Stimulated activated naive CD4-positive, alpha-beta T cell treated with Interleukin-2 at 50 U/mL for 16 hours (primary cell): ENCODE results near the gene DPEP2.
"Not testable (repeated sequence)": the region's sequence is repeated elsewhere in the genome, so short reads cannot be mapped to it uniquely, and the experiment has no call there.

Source experiments
- DNase-seq: peaks from one replicate; lab custom pipeline; 2025; lab: John Stamatoyannopoulos, UW

The DPEP2 gene

DNA sequence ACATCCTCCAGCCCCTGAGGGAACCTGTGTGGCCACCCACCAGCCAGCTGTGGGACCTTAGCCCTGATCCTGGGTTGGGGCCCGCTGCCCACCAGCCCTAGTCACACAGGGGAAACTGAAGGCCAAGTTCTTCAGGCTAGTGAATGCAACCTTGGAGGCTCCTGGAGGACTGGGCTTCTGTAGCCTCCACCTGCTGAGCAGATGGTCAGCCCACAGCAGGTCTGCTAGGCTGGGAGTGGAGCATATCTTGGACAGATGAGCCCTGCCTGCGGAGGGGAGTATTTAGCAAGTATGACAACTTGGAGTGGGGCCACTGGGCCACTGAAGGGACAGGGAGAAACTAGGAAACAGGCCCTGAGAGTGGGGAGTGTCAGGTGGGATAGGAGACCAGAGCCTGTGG is 23.1 kb downstream of the DPEP2 start:
- DNase-seq, result no peak

DNA sequence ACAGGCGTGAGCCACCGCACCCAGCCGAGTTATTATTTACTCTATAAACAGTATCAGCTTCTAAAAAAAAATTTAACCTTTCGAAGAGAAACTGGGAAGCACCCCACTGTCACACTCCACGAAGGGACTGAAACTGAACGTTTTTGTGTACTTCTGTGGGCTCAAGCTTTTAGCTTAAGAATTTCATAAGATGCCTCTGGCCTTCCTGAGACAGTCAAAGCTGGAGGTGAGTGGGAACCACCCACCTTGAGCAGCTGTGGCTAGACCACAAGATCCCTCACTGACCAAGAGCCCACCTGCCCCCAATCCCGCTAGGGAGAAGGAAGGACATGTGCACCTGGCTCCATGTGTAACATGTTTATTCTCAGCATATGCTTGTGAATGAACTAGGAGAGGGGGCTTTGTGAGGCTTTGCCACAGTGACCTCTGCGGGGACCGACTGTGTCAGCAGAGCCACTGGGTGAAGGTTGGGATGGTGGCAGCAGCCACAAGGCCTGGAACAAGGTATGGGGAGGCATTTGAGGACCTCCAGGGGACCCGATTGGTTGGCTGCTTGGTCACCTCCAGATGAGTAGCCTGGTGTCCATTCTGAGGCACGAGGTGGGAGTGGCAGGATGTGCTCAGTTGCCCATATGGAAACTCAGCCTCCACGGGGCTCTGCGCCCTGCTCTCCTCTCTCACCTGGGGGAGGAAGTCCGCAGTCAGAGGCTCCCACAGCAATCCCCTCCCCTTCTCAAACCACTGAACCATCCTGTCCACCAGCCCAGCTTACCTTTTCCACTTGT is 23.8 kb downstream of the DPEP2 start:
- DNase-seq, result no peak

DNA sequence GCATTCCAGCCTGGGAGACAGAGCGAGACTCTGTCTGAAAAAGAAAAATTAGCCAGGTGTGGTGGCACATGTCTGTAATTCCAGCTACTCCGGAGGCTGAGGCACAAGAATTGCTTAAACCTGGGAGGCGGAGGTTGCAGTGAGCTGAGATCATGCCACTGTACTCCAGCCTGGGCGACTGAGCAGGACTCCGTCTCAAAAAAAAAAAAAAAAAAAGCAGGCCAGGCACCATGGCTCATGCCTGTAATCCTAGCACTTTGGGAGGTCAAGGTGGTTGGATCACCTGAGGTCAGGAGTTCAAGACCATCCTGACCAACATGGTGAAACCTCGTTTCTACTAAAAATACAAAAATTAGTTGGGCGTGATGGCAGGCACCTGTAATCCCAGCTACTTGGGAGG is 27.0 kb downstream of the DPEP2 start:
- DNase-seq, result not testable (repeated sequence)

DNA sequence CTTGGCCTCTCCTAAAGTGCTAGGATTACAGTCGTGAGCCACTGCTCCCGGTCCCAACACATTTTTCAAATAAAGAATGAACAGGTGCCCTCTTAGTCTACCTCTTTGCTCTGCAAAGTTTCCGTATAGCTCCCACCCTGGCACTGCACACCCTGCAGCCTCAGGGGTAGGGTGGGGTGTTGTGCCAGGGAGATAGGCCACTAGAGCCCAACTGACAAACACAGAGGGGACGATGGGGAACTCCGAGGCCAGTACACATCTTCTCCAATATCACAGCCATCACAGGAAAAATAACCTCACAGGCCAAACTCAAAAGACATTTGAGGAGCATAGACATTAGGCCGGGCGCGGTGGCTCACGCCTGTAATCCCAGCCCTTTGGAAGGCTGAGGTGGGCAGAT is 28.2 kb downstream of the DPEP2 start:
- DNase-seq, result no peak

DNA sequence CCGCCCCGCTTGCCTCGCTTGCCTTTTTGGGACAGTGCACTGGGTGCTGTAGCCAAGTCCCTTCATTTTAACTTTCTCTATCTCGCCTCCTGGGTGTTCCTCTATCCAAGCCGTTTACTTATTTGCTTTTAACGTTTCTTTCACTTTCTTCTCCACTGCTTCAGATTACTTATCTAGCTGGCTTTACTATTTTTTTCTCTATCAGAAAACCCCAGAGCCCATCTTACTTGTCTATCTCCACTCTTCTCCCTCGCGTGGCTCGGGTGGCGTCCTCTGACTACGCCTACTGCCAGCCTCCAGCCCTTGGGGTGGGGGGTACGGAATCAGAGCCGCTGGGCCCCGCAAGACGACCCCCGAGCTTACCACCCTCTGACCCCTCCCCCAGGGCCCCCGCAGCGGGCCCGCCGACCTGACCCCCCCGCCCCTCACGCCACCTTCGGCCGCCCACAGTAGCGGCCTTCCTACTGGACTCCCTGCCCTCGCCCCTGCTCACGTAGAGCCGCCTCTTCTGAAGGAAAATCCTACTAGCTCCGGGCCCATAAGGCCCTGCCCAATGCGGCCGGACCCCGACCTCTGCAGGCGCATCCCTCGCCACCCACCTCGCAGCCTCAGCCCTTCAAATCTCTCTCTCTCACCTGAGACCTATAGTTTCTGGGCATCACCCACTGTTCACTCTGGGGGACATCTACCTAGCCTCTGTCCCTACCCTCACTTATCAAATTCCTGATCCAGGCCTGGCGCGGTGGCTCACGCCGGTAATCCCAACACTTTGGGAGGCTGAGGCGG is 29.8 kb downstream of the DPEP2 start:
- peak; percentile 20 for DNase-seq

DNA sequence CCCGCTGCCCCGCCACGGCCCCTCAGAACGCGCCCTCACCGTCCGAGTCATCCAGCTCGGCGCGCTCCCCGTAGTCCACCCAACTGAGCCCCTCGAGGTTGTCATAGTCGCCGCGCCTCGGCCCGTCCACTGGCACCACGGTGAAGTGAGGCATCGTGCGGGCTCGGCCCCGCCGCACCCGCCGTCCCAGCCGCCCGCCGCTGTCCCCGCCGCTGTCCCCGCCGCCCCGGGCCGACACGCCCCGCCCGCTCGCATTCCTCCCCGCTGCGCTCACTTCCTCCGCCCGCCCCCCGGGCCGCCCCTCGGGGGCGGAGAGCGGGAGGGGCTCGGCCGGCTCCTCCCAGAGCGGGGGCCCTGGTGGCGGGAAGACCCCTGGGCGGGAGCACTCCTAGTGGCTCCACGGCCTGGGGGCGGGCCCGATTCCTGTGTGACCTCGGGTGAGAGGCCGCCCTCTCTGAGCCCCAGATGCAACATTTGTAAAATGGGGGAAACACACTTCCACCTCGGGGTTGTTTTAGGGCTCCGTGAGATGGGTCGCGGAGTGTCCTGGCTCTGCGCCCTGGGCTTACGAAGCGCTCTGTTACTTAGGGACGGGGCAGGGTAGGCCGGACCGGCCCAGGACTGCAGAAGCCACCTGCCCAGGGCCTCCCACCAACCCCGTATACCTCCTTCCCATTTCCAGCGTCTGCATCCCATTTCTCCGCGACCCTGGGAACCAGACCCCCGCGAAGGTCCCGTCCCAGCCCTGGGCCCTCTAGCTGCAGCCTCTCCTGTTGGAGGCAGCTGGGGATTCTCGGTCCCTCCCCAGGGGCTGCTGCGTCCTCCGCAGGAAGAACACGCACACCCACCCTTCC is 30.7 kb downstream of the DPEP2 start, which contains the start of gene SLC12A4:
Gene SLC12A4 (minus strand): TSS at position 238 of the 854 bp plus-strand sequence. CDS start 84 bp downstream, at position 154.
- peak; percentile 80 for DNase-seq

DNA sequence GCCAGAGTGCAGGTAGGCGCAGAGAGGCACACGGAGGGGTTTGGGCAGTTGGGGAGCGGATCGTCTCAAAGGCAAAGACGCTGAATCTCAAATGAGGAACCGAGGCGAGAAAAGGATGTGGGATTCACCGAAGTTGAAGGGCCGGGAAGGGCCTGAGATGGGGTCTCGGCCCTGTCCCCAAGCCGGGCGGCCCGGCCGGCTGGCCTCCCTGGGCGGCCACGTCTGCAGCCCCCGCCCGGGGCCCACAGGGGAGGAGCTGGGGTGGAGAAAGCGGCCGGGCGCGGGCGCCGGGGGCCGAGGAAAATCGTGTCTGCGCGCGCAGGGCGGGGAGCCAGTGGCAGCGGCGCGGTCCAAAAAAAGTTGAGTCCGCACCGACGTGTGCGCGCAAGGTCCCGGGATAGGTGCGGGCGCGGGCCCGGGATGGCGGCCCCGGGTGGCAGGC is 31.3 kb downstream of the DPEP2 start:
- peak; percentile 30 for DNase-seq

DNA sequence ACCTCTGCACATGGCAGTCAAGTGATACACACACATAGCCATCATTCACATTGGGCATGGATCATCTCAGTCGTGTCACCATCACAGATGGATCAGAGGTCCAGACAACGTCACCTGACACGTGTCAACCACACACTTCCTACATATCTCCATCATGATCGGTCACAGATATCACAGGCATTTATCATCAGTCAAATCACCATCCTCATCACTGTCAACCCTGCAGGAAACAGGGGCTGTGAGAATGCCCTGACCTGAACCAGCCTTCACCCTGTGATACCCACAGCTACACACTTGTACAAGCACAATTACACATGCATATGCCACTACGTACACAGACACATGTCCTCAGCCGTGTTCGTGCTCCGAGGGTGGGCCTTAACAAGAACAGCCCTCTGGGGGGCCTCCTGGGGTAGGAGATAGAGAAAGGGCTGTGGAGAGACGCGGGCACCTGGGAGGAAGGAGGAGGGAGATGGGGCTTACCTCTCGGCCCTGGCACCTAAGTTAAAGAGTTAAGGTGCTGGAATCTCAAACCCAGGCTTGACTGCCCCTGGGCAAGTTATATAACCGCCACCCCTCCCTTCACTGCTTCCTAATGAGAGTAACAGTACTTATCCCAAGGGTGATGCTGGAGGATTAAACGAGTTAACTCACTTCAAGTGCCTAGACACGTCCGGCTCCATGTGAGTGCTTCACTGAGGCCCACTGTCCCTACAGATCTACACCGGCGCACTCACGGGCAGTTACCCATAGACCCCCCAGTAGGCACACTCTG is 31.9 kb downstream of the DPEP2 start:
- no peak for DNase-seq

DNA sequence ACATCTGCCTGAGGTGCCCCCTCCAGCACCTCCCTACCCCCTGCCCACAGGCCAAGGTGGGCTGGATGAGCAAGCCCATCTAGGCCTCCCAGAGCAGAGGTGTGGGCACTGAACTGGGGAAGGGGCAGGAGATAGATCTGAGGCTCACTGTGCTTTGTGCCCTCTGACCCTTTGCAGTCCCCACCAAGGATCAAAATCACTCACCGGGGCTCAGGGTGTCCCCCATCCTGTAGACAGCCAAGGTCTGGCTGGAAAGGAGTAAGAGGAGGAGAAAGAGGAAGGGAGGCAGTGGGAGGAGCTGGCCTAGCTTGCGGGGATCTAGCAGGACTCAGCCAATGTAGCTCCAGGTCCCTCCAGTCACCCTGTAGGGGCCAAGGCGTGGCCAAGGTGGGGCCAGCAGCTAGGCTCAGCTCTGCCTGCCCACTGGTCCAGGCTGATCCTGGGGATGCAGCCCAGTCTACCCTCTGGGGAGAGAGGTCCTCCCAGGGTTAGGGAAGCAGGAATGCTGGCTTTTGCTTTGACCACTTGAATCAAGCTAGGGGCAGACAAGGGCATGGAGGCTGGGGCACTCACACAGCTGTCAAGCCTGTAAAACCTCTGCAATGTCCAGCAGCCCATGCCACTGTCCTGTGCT is 32.6 kb downstream of the DPEP2 start:
- no peak for DNase-seq

DNA sequence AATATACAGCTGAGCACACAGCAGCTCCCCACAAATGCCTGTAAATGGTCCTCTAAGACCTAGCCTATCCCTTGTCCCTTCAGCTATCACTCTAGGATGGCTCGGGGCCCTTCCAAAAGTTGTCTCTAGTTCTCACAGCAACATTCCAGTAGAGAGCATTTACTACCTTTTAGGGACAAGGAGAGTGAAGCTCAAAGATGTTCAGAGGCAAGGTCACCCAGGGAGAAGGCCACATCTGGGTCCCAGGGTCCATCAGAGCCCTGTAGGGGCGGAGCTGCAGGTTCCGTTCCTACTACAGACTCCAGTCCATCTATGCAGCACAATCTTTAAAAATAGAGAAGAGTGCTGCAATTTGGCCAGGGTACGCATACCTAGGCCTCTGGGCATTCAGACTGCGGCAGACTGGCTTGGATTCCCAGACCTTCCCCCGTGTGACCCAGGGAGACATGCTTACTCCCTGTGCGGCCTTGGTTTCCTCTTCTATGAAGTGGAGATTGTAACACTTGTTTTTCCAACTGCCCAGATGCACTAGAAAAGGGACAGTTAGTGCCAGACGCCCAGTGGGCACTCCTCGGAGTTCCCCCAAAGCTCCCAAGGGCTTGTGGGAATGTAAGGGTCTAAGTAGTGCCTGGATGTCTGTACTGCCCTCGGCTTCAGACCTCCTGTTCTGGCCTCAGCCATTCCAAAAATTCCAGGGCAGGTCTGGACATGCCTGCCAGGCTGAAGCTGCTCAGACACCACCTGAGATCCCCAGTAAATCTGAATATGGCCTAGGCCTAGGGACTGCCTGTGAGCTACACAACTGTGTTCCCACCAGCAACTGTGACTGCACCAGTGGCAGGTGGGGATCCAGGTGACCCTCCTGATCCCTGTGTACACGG is 33.4 kb downstream of the DPEP2 start:
- DNase-seq, result no peak

DNA sequence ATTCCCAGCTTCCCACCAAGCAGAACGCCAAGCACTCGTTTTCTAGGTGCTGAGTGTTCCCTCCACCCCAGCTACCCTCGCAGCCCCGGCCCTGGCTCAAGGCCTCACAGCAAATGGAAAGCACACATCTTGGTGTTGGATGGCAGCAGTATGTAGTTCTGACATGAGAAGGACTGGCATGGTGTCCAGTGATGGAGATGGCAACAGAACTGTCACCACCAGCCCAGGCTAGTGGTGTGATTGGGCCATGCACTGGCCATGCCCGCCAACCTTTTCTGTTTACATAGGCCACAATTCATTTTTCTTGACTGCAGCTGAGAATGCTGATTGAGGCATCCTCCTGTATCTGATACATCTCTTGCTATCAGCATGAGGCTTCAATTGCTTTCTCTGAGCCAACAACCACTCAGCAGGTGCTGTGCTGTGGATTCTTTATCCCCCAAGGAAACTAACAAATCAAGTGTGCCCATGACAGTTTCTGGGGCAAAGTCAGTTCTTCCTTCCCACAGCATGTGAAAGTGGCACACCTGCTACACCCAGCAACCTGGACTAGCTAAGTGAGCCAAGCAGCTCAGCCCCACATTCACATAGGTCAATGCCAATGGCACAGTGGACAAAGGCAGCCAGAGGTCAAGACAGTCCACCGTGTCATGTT is 34.7 kb downstream of the DPEP2 start:
- DNase-seq, result no peak

DNA sequence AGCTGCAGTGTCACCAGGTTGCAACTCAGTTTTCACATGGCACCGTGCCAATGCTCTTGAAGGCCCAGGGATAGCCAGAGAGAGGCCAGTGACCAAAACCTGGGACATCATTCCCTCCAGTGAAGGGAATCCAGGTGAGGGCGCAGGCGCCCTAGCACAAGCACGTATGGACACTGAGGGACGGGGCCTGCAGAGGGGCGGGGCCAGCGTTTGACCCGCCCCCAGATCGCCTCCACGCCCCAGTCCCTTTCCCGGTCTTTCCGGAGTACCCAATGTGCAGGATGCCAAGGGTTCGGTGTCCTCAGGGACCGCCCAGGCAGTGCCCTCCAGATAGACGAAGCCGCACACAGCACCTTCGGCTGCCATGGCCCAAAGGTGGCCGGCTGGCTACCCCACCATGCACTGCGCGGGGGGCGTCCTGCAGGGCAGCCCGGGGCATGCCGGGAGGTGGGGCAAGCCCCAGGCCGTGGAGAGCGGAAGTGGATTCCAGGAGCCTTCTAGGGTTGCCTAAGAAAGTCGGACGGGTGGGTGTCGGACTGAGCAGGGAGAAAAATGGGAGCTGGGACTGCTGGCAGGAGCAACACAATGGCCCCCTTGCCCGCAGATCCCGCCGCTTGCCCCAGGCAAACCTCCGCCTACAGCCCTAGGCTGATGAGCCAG is 35.5 kb downstream of the DPEP2 start:
- no peak for DNase-seq

DNA sequence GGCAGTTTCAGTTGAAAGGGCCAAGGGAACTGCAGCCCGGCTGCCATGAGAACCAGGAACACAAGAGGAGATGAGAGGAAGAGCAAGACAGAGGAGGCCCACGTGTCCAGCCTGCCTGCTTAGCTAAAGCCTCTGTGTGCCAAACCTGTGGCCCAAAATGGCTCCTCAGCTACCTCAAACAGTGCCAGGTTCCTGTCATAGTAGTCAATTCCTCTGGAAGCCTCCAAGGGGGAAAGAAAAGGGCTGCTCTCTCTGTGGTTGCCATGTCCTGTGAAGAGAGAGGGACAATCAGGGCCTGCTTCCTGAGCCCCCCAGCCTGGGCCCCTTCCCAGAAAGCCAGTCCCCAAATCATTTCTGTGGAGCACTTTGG is 36.0 kb downstream of the DPEP2 start:
- DNase-seq, result no peak

DNA sequence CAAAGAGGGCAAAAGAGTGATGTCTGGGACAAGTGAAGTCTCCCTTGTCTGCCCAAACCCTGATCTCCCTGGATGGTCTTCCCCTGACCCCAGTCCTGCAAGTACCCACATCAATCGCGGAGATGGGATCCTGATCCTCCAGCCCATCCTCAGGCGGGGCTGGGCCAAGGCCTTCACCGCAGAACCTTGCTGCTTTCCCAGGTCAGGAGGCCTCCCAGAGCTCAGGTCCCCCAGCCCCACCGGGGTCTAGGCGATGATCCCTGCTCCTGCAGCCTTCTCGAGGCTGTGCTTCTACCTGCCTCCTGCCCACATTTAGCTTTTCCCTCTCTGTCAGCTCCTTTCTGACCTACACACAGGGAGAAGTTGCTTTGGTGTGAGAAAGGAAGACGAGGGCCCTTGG is 37.1 kb downstream of the DPEP2 start:
- no peak for DNase-seq

DNA sequence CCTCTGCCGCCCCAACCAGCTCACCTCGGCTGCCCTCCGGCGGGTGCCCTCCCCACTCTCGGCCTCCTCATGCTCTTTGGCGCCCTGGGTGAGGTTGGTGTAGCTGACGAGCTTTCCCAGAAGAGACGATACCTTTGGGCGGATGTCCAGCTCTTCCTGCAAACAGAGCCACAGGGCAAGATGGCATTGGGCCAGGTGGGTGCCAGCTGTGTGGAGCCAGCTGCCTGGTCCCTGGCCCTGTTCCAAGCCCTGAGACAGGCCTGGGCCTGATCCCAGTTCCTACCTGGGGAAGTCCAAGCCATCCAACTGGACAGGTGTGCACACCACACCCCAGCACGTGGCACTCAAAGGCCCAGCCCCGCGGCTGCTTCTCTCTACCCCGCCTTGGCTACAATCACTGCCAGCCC is 37.7 kb downstream of the DPEP2 start:
- DNase-seq, result no peak

DNA sequence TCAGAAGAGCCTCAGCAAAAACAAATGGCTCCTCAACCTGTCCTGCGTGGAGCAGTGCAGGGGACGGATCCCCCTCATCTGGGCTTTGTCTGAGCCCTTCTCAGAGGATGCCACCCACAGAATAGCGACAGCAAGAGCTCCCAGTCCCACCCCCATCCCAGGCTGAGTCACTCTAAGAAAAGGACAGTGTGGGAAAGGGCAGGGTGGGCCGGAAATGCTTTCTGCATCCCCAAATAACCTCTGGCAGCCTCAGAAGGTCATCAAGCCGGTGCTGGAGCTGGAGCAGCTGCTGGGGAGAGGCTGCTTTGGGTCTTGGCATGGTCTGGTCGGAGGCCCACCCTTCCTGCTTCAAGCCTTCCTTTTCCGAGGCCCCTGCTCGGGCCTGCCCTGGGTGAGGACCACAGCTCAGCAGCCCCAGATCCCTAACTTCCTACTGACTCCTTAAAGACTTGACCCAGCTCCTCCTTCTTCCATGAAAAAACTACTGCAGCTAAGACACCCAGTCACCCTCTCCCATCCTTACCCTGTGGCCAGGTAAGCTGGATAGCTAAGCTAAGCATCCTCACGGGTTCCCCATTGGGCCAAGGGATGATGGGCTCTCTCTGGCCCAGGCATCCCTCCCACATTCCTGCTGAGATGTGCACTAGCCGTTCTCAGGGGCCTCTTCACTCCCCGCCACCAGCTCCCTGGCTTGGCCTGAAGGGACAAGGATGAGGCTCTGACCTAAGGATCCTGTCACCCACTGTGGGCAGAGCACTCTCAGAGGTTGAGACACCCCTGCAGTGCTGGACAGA is 39.6 kb downstream of the DPEP2 start:
- no peak for DNase-seq

DNA sequence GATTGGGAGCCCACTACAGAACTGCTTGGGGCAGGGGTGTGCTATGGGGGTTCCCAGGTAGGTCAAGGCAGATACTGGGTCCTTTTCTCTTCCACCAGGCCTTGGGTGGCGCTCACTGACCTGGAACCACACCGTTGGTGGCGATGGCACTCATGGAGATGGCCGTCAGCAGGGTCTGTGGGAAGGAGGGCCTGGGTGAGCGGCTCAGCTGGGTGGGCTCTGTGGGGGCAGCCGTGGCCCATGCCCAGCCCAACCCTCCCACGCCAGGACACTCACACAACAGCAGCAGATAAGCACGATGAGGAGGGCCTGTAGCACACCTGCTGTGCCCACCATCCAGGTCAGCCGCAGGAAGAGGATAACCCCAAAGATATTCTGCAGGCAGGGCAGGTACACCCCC is 41.7 kb downstream of the DPEP2 start:
- DNase-seq, result no peak
